22Rv1 (cell line): Measurements from ENCODE around the gene MAN1C1.
"Not testable (repeated sequence)": the region's sequence is repeated elsewhere in the genome, so short reads cannot be mapped to it uniquely, and the experiment has no call there.

Experiments
- H3K27ac ChIP-seq: fragments of 450-650 bp; 2 replicates; pipeline ENCODE4 v1.5.1; 2017
- ZFX ChIP-seq: fragments of 450-650 bp; IDR thresholded peaks from 2 replicates; pipeline ENCODE4 v1.6.1; 2017; ENCODE audit warnings: antibody characterized with exemption, borderline replicate concordance
- TF ChIP-seq, protein P1 (sequence below): fragments of 450-650 bp; IDR thresholded peaks from 2 replicates; pipeline ENCODE4 v1.5.1; 2017; ENCODE audit warnings: mild to moderate bottlenecking

MAN1C1 gene

DNA sequence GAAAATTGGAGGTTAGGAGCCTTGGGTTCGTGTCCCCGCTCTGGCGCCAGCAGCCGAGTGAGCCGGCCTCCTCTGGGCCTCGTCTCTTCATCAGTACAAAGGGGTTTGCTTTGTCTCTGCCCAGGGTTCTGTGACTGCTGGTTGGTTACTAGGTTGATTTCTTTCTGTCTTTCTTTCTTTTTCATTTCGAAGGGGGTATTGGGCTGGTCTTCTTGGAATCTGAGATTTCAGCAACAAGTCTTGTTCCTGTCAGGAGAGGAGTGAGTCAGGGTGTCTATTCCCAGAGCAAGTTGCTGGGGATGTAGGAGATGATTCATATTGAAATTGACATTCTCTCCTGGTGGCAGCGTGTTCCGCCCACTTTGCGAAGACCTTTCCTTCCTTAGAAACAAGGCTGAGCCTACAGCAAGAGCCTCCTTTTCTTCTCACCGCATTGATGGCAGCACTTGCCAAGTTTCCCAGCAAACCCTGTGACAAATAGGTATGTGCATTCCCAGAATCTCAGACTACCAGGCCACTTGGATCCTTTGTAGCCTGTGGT, 79.2 kb downstream of the MAN1C1 start:
- TF ChIP-seq, protein P1, sequence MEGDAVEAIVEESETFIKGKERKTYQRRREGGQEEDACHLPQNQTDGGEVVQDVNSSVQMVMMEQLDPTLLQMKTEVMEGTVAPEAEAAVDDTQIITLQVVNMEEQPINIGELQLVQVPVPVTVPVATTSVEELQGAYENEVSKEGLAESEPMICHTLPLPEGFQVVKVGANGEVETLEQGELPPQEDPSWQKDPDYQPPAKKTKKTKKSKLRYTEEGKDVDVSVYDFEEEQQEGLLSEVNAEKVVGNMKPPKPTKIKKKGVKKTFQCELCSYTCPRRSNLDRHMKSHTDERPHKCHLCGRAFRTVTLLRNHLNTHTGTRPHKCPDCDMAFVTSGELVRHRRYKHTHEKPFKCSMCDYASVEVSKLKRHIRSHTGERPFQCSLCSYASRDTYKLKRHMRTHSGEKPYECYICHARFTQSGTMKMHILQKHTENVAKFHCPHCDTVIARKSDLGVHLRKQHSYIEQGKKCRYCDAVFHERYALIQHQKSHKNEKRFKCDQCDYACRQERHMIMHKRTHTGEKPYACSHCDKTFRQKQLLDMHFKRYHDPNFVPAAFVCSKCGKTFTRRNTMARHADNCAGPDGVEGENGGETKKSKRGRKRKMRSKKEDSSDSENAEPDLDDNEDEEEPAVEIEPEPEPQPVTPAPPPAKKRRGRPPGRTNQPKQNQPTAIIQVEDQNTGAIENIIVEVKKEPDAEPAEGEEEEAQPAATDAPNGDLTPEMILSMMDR = no peak
- no peak for TF ChIP-seq ZFX
- no peak overlapping the region for H3K27ac ChIP-seq

DNA sequence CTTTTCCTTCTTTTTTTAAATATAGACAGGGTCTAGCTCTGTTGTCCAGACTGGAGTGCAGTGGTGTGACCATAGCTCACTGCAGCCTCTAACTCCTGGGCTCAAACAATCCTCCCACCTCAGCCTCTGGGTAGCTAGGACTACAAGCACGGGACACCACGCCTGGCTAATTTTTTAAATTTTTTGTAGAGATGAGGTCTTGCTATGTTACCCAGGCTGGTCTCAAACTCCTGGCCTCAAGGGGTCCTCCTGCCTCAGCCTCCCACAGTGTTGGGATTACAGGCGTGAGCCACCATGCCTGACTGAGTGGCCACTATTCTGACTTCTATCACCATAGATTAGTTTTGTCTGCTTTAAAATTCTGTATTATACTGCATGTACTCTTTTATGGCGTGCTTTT, 80.1 kb downstream of the MAN1C1 start:
- H3K27ac ChIP-seq = not testable (repeated sequence)

- TF ChIP-seq, protein P1 = no peak
- no peak for TF ChIP-seq ZFX
Measured at GRCh38 chr1:25697435-25698217, 81.0 kb downstream of the MAN1C1 start.

DNA sequence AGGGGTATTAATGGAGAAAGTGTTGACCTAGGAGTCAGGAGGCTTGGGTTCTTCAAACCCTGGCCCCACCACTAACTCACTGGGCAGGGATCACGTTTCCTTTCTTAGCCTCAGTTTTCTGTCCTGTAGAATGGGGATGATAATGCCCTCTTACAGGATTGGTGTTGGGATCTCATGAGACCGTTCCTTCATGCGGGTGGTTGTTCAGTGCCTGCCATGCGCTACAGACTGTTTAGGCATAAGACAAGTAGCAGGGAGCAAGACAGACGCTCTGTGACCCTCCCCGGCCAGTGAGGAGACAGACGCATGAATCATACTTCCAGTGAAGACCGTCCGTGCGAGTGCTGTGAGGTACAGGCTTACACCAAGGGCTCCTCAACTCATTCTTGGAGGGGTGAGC, 81.7 kb downstream of the MAN1C1 start:
- TF ChIP-seq, protein P1 = no peak
- no peak for TF ChIP-seq ZFX
- H3K27ac ChIP-seq = no peak overlapping the region

More at GRCh38 chr1:25697435-25698217, 81.0 kb downstream of the MAN1C1 start:
- no peak overlapping the region for H3K27ac ChIP-seq

DNA sequence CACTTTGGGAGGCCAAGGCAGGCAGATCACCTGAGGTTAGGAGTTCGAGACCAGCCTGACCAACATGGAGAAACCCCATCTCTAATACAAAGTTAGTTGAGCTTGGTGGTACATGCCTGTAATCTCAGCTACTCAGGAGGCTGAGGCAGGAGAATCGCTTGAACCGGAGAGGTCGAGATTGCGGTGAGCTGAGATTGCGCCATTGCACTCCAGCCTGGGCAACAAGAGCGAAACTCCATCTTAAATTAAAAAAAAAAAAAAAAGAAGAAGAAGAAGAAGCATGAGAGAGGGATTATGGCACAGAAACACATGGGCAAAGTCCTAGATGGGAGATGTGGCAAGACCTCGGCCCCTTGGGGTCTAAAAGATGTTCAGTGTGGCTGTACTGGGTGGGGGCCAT, 82.5 kb downstream of the MAN1C1 start:
- not testable (repeated sequence) for H3K27ac ChIP-seq

- no peak for TF ChIP-seq ZFX
- TF ChIP-seq, protein P1 = no peak
- no peak overlapping the region for H3K27ac ChIP-seq
Measured at GRCh38 chr1:25699500-25700143, 83.0 kb downstream of the MAN1C1 start.

DNA sequence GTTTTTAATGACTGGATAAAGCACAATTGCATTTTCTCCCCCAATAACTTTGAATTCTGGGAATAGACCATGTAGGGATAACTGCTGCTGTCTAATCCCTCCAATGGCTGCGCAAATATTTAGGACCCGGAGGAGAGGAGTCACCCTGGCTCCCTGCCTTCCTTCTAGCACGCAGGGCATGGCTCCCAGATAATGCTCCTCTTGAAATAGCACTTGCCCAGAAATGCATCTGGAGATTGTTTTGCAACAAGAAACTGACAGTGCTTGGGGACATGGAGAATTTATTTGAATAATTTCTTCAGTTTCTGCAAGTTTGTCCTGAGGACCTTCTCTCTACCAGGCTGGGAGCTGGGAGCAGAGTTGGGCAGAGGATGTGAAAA, 83.5 kb downstream of the MAN1C1 start:
- TF ChIP-seq ZFX = no peak
- TF ChIP-seq, protein P1 = no peak
- no peak overlapping the region for H3K27ac ChIP-seq

DNA sequence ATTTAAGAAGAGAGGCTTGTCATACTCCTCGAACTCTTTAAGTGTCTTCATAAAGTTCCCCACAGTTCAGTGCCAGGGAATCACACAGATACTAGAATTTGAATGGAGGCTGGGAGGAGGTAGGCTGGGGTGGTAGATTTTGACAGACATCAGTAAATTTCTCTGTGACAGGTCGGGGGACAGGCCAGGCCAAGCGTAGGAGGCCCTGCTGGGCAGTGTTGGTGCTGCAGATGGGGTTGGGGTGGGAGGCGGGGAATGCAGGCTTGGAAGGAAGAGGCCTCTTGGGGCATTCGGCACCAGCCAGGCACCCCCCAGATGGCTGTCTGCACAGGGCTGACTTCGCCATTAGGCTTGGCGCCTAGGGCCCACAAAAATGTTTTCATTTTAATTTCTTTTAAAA, 84.0 kb downstream of the MAN1C1 start:
- H3K27ac ChIP-seq = no peak overlapping the region

More for the DNA sequence above, 84.0 kb downstream of the MAN1C1 start:
- TF ChIP-seq ZFX = no peak
- TF ChIP-seq, protein P1 = no peak
